HepG2 (cell line): ENCODE results near the gene ACAN.

Source experiments
- CTCF ChIP-seq: sonication (generic); formaldehyde crosslinking; IDR thresholded peaks from 2 replicates; pipeline ENCODE4 v1.5.0; 2020; ENCODE audit warnings: mild to moderate bottlenecking, missing genetic modification reagents, moderate library complexity
- EP300 ChIP-seq, 3 experiments: sonication (generic) in 1 of 3; formaldehyde crosslinking in 1 of 3; IDR thresholded peaks; 2 replicates each; pipeline versions ENCODE4 v1.5.1 to v1.6.1; 2011 to 2020; ENCODE audit warnings: low read depth in 2 of 3, low read length in 2 of 3, borderline replicate concordance in 1 of 3, improper control_type of control experiment in 1 of 3, mild to moderate bottlenecking in 1 of 3, missing genetic modification reagents in 1 of 3, moderate library complexity in 1 of 3
- EZH2 ChIP-seq: conservative IDR thresholded peaks from 2 replicates; pipeline ENCODE4 v1.6.1; 2012; ENCODE audit warnings: mild to moderate bottlenecking, low read depth, low read length, moderate library complexity
- MAZ ChIP-seq, 2 experiments: sonication (generic) in 1 of 2; formaldehyde crosslinking in 1 of 2; IDR thresholded peaks; 2 replicates each; pipeline versions ENCODE4 v1.5.0 to v1.6.1; 2012 to 2020; ENCODE audit warnings: low read depth in 2 of 2, mild to moderate bottlenecking in 2 of 2, borderline replicate concordance in 1 of 2, improper control_type of control experiment in 1 of 2, low read length in 1 of 2, missing genetic modification reagents in 1 of 2, moderate library complexity in 1 of 2
- POLR2A ChIP-seq, 2 experiments: IDR thresholded peaks; 2 replicates each; pipeline ENCODE4 v1.6.1; 2011; ENCODE audit warnings: low read depth in 2 of 2, low read length in 2 of 2, mild to moderate bottlenecking in 1 of 2, moderate library complexity in 1 of 2; ENCODE audit not compliant: insufficient read depth in 1 of 2
- ZBTB20 ChIP-seq: sonication (generic); formaldehyde crosslinking; IDR thresholded peaks from 2 replicates; pipeline ENCODE4 v1.8.1; 2023; ENCODE audit warnings: missing genetic modification reagents, low read depth, mild to moderate bottlenecking, borderline replicate concordance
- ZC3H4 ChIP-seq: sonication (generic); formaldehyde crosslinking; IDR thresholded peaks from 2 replicates; pipeline ENCODE4 v1.4.0; 2020; ENCODE audit warnings: missing genetic modification reagents, borderline replicate concordance
- ZNF138 ChIP-seq: sonication (generic); formaldehyde crosslinking; IDR thresholded peaks from 2 replicates; pipeline ENCODE4 v1.5.0; 2020; ENCODE audit warnings: mild to moderate bottlenecking, low read depth, missing genetic modification reagents
- ZNF530 ChIP-seq: sonication (generic); formaldehyde crosslinking; IDR thresholded peaks from 2 replicates; pipeline ENCODE4 v1.5.0; 2020; ENCODE audit warnings: low read depth, mild to moderate bottlenecking, missing genetic modification reagents
- ZNF646 ChIP-seq: sonication (generic); formaldehyde crosslinking; IDR thresholded peaks from 2 replicates; pipeline ENCODE4 v1.9.0; 2021; ENCODE audit warnings: mild to moderate bottlenecking, missing genetic modification reagents
- ZNF709 ChIP-seq: sonication (generic); formaldehyde crosslinking; IDR thresholded peaks from 2 replicates; pipeline ENCODE4 v1.5.0; 2020; ENCODE audit warnings: mild to moderate bottlenecking, missing genetic modification reagents

- TF ChIP-seq ZNF530 (no peak), ZNF138 (CRISPR knock-in tag) (no peak), MAZ (IDR thresholded peaks at IDR 0.05; ENCODE audit: borderline replicate concordance, low read depth, low read length) (no peak), MAZ (CRISPR knock-in tag; IDR thresholded peaks at IDR 0.05; ENCODE audit: low read depth) (no peak), ZC3H4 (CRISPR knock-in tag) (no peak), CTCF (CRISPR knock-in tag) (no peak), POLR2A (IDR thresholded peaks at IDR 0.05; ENCODE audit: insufficient read depth in 1 of 2, low read depth in 2 of 2, low read length in 2 of 2) (no peak), EP300 (IDR thresholded peaks at IDR 0.05; ENCODE audit: low read depth in 2 of 2, low read length in 2 of 2) (no peak), EP300 (CRISPR knock-in tag; IDR thresholded peaks at IDR 0.05; ENCODE audit: borderline replicate concordance) (no peak), ZNF709 (CRISPR knock-in tag) (no peak), ZBTB20 (no peak), ZNF646 (CRISPR knock-in tag) (no peak), EZH2 (no peak)
These were observed 1.0 kb downstream of the ACAN start for GRCh38 chr15:88804257-88804656.
